GM10266 (cell line): Measurements from ENCODE around the gene PALLD.

ENCODE experiments used
- DNase-seq: peaks from one replicate; pipeline ENCODE4 v3.0.0; 2012; ENCODE audit errors: extremely low spot score
- TF ChIP-seq, protein P1 (sequence below): IDR thresholded peaks from 2 replicates; pipeline ENCODE4 v1.5.1; 2012; ENCODE audit warnings: mild to moderate bottlenecking, low read depth; ENCODE audit not compliant: control insufficient read depth, insufficient read depth; ENCODE audit errors: missing control alignments

The PALLD gene

DNA sequence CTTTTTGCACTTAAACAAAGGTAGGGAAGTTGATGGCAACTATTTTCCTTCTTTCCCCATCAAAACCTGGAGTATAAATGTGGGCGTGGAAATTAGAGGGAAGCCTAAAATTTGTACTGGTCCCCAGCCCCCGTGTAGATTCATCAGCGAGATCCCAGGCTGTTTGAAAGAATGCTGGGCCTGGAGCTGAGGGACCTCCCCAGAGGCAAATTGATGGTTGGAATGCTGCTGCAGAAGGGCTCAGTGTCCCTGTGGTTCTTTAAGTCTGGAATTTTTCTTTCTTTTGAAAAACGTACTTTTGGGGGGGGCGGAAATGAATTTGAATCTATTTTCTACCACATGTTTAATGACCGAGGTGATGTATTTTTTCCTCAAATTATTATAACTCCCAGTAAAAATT, 316.0 kb downstream of the PALLD start:
- DNase-seq, result no peak
- TF ChIP-seq, protein P1, sequence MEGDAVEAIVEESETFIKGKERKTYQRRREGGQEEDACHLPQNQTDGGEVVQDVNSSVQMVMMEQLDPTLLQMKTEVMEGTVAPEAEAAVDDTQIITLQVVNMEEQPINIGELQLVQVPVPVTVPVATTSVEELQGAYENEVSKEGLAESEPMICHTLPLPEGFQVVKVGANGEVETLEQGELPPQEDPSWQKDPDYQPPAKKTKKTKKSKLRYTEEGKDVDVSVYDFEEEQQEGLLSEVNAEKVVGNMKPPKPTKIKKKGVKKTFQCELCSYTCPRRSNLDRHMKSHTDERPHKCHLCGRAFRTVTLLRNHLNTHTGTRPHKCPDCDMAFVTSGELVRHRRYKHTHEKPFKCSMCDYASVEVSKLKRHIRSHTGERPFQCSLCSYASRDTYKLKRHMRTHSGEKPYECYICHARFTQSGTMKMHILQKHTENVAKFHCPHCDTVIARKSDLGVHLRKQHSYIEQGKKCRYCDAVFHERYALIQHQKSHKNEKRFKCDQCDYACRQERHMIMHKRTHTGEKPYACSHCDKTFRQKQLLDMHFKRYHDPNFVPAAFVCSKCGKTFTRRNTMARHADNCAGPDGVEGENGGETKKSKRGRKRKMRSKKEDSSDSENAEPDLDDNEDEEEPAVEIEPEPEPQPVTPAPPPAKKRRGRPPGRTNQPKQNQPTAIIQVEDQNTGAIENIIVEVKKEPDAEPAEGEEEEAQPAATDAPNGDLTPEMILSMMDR, result no peak

DNA sequence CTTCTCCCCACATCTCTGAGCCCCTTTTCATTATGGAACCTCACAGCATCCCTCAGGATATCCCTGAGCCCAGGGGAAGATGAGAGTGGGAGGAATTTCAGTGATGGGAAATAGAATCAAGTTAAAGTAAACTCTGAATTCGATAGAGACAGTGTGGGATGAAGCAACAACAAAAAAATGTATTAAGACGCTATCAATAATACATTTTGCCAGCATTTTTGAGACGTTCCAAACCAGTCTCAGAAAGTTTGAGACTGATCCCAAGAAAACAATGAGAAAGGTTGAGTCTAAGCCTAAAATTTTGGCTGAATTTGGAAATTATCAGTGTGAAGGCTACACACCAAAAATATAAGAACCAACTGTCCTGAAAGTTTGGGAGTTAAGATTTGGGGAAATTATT, 317.0 kb downstream of the PALLD start:
- DNase-seq, result no peak
- TF ChIP-seq, protein P1, result no peak

DNA sequence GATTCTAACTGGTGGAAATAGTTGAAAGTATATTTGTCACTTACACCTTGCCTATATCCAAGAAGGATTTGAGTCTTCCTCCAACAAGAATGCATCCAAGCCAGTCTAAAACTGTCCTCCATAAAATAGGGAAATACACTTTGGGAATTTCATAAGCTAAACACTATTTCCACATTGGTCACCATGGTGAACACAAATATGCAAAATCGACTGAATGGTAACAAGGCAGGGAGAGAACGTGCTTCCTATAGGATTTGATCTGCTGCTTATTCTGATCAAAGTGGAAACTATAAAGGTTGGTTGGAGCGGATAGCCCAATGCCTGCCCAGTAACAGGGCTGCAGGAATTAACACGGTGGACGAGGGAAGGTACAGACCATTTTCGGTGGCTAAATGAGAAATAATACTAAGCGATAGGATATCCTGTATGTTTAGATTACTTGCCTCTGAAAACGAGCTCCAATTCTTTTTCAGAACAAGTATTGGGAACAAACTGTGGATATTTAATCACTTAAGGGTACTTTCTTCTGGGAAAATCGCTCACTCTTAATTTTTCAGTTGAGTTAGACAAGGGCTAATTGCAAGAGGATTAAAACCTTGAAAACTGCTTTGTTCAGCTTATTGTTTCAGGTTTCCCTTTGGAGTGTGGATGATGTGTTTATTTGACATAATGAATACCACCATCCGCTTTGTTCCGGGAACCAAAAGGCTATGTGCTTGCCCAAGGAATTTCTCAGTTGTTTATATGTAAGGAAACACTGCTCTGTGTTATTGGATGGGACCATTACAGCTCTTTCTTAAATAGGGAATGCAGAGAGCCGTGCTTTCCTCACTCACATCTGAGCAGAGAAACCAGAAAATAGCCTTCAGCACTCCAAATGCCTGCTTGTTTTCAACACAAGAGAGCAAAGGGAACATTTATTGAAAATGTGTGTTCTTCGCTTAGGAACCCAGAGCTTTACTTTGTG, 318.8 kb downstream of the PALLD start:
- DNase-seq, result no peak
- TF ChIP-seq, protein P1, result no peak

DNA sequence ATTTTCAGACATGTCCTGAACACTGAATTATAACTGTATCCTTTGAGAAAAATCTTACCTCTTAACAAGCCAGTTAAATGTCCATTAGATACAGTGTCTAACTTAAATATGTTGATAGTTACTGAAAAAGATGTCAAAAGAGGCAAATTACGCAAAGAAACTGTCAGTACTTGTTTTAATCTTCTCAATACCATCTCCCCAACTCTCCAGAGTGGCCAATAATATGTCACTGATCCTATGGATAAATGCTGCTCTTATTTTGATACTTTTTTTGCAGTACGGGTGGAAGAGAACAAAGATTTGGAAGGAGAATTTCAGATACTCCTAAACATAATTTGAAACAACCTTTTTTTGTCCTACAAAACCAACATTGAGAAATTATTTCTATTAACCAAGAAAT, 320.5 kb downstream of the PALLD start:
- TF ChIP-seq, protein P1, result no peak
- no peak for DNase-seq

DNA sequence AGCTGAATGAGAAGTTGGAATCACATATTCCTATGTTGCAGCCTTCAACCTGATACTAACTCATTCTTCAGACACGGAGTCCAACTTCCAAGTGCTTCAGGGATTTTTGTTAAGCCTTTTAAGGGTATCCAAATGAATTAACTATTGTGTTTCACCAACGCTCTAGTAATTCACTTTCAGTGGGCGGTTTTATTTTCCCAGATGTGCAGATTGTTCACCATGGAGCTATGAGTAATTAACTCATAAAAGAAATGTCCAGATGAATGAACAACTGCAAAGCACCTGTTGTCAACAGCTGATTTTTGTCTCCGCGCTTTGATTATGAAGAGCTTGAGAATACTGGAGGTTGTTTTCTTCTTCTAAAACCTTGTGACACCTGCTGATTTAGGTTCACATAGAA, 325.6 kb downstream of the PALLD start:
- DNase-seq, result no peak
- TF ChIP-seq, protein P1, result no peak

DNA sequence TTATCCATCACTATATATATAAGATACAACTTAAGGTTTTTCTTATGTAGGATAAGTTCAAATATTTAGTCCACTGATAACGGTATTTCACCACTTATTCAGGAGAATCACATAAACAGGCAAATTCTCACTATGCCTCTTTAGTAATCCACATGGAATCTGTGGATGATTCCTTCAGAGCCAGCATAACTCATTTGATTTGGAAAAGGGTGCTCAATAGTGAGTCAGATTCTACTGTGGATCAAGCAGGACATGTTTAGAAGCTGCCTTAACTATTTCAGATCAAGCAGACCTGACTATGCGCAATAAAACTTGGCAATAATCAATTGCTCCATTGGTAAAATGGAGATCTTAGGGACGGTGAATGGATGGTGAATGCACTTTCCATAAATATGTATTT, 329.1 kb downstream of the PALLD start:
- TF ChIP-seq, protein P1, result no peak
- no peak for DNase-seq

DNA sequence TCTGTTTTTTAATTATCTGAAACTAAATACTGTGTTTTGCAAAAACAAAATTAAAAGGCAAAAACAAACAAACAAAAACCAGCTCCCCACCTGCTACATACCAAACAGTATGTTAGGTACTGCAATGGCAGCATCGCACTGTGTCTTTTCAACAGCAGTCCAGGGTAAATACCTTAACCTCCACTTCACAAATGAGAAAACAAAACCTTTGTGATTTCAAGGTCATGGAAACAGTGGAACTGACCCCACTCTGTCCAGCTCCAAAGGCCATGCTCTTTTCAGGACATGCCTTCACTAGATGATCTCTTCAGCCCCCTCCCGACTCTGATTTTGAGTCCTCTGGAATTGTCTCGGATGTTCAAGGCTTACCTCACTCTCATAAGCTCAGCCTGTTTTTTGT, 329.8 kb downstream of the PALLD start:
- TF ChIP-seq, protein P1, result no peak
- no peak for DNase-seq
